Superior temporal gyrus (tissue), 1 donor: ENCODE data around the gene CHRNA10.
"Not testable (repeated sequence)": the region's sequence is repeated elsewhere in the genome, so short reads cannot be mapped to it uniquely, and the experiment has no call there.

Experiments used
- DNase-seq: peaks from one replicate; pipeline ENCODE4 v3.0.0-alpha.2; 2016; ENCODE audit errors: extremely low spot score

CHRNA10 gene

GRCh38 chr11:3665336-3666022, 5.7 kb downstream of the CHRNA10 start:
- no peak for DNase-seq

GRCh38 chr11:3664032-3664630, 7.1 kb downstream of the CHRNA10 start:
- DNase-seq, result no peak

- DNase-seq, result no peak
These were observed 8.3 kb downstream of the CHRNA10 start for GRCh38 chr11:3662856-3663255.

GRCh38 chr11:3660960-3661359, 10.2 kb downstream of the CHRNA10 start:
- no peak for DNase-seq

DNA sequence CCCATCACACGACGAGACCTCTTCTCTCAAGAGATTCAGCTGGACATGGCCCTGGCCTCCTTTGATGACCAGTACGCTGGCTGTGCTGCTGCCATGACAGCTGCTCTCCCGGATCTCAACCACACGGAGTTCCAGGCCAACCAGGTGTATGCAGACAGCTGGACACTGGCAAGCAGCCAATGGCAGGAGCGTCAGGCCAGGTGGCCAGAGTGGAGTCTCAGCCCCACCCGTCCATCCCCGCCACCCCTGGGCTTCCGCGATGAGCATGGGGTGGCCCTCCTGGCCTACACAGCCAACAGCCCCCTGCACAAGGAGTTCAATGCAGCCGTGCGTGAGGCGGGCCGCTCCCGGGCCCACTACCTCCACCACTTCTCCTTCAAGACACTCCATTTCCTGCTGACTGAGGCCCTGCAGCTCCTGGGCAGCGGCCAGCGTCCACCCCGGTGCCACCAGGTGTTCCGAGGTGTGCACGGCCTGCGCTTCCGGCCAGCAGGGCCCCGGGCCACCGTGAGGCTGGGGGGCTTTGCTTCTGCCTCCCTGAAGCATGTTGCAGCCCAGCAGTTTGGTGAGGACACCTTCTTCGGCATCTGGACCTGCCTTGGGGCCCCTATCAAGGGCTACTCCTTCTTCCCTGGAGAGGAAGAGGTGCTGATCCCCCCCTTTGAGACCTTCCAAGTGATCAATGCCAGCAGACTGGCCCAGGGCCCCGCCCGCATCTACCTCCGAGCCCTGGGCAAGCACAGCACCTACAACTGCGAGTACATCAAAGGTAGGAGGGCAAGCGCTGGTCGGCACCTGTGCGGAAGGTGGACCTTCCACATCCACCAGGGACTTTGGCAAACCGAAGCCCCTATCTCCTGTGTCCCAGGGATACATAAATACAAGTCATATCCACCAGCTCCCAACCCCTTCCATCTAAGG, 11.3 kb downstream of the CHRNA10 start:
- no peak for DNase-seq

- DNase-seq, result no peak
These were observed 12.9 kb downstream of the CHRNA10 start for GRCh38 chr11:3658252-3658651.

DNA sequence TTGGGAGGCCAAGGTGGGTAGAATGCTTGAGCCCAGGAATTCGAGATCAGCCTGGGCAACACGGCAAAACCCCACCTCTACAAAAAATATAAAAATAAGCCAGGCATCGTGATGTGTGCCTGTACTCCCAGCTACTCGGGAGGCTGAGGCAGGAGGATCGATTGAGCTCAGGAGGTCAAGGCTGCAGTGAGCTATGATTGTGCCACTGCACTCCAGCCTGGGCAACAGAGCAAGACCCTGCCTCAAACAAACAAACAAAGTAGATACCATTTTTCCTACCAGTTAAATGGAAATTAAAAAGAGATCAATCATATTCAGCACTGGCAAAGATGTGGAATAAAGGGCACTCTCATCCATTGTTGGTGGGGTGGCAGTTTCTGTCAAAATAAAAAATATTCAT, 13.9 kb downstream of the CHRNA10 start:
- DNase-seq, result not testable (repeated sequence)

DNA sequence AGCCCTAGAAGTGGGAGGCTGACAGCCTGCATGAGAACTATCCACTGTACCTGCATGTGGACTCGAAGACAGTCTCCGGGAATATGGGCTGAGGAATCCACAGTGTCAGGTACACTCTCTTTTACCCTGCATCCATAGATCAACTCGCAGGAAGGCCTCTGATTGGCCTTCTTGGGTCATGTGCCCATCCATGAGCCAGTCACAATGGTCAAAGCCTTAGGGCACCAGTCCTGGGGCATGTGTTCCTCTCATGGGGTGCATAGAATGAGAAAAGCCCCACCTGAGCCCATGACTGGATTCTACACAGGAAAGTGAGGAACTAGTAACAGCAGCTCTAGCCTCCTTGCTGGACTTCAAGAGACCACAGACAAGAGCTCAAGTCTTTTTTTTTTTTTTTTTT, 15.6 kb downstream of the CHRNA10 start:
- DNase-seq, result no peak

- DNase-seq, result not testable (repeated sequence)
These were observed 18.7 kb downstream of the CHRNA10 start for GRCh38 chr11:3652514-3652913.

DNA sequence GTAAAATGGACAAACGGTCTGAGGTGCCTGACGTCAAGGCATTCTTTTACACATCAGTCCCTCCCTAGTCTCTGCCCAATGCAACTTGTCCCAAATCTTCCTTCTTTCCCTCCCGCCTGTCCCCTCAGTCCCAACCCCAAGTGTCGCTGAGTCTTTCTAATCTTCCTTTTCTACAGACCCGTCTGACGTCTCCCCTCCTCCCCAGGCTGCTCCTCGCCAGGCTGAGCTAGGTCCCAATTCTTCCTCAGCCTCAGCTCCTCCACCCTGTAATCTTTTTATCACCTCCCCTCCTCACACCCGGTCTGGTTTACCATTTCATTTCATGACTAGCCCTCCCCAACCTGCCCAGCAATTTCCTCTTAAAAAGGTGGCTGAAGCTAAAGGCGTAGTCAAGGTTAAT, 21.8 kb downstream of the CHRNA10 start:
- not testable (repeated sequence) for DNase-seq

GRCh38 chr11:3648843-3649242, 22.3 kb downstream of the CHRNA10 start:
- DNase-seq, result not testable (repeated sequence)

DNA sequence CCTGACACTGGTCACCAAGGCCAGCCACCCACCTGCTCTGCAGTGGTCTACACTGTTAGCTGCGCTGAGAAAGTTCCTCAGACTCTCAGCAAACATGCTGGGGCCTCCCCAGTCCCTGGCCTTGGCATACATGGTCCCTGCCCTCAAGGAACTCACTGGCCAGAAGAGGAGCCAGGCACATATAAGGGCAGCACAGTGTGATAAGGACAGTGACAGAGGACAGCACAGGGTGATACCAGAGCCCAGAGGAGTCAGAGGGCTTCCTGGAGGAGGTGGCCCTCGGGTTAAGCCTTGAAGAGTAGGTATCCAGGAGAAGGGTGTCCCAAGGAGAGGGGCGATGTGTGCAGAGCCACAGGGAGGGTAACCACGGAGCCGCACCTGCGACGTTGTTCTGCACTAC, 25.6 kb downstream of the CHRNA10 start:
- DNase-seq, result no peak

DNA sequence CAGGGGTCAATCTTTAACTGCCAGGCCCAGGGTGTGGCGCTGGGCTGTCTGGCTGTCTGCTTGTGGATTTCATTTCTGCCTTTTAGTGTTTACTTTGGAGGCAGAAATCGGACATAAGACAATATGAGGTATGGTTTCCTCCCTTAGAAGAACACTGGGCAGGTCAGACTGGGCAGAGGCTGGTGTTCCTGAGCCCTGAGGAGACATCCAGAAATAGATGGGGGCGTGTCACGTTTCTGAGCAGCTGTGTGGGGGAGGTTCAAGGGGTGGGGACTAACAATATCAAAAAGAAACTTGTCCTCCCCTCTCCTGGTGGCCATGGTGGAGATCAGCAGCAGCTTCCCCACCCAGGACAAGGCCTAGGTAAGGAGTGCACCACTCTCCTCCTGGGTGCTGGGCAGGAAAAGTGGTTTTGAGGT, 26.4 kb downstream of the CHRNA10 start, which contains the start of gene ART1:
TSS of gene ART1 (plus strand) at position 312 of the 419 bp plus-strand sequence. CDS start 14,086 bp downstream, outside the sequence.
- no peak for DNase-seq

DNA sequence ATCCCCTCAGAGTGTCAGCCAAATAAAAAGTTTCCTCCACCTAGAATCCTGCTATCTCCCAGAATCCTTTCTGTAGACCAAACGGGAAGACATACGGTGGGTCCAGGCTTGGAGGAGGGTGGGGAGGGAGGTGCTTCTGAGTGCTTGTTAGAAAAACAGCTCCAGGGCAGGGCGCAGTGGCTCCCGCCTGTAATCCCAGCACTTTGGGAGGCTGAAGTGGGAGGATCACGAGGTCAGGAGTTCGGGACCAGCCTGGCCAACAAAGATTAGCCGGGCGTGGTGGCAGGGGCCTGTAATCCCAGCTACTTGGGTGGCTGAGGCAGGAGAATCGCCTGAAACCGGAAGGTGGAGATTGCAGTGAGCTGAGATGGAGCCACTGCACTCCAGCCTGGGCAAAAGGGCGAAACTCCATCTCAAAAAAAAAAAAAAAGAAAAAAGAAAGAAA, 28.1 kb downstream of the CHRNA10 start:
- not testable (repeated sequence) for DNase-seq

DNA sequence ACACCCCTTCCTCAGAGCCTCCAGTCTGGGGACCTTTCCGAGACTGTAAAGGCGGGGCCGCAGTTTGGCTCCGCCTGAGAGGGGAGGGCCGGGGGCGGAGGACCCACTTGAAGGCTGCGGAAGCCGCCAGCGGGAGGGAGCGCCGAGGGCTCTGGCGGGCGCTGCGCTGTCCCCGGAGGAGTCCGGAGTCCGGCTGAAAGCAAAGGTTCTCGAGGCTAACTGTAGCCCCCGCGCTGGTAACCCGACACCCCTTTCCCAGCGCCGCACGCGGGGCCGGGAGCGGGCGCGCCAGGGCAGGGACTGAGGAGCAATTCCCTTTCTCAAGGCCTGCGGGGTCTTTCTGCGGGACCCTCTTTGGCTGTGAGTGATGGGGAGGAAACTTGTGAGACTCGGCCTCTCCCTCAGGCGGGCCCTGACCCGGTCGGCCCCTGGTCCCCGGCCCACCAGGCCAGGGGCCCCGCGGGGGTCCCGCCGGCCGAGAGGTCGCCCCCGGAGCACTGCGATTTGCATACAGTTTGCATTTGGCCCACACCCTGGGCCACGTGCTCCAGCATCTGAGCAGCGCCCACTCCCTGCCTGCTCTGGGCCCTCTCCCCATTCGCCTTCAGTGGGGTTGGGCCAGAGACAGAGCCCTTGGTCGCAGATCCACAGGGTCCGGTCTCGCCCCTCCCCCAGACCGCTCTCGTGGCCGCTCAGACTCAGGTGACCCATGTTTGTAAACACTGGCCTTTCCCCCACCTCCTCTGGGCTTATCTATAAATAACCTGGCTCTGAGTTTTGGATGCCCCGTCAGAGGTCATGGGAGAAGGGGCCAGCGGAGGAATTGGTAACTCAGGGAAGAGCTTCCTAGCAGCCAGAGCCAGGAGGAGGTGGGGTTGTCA, 28.9 kb downstream of the CHRNA10 start:
- no peak for DNase-seq

- no peak for DNase-seq
These were observed 29.5 kb downstream of the CHRNA10 start, which contains the start of gene ART5 for GRCh38 chr11:3641701-3642070. TSS of gene ART5 (minus strand) at chr11:3641992. CDS start at chr11:3641862, 130 bp downstream.

GRCh38 chr11:3641191-3641590, 30.0 kb downstream of the CHRNA10 start:
- no peak for DNase-seq

DNA sequence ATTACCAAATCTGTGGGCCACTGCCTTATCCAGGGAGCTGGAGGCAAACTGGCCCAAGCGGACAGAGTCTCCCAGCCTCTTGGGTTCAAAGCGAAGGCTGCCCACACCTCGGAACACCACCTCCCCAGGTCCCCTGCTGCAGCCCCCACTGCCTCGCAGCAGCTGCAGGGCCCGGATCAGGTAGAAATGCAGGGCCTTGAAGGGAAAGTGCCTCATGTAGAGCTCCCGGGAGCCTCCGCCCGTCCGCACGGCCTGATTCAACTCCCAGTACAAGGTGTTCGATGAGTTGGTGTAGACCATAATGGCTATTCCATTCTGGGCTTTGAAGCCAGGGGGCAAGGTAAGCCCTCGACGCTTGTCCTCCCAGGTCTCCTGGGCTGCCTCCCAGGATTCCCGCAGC, 31.3 kb downstream of the CHRNA10 start:
- no peak for DNase-seq

- no peak for DNase-seq
These were observed 32.7 kb downstream of the CHRNA10 start for GRCh38 chr11:3638513-3638912.

DNA sequence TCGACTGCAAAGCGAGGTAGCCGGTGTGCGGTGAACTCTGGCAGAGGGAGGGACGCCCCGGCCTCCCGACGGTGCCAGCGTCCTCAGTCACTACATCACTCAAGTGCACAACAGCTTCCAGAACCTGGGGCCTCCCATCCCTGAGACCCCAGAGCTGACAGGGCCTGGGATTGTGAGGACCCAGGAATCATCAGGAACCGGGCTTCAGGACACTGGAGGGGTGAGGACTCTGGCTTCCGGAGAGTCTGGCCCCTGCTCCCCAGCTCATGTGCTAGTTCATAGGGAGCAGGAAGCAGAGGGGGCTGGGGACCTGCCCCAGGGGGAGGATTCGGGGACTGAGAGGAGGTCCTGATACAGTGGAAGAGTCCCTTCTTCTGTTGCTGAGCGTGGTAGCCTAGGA, 34.0 kb downstream of the CHRNA10 start:
- DNase-seq, result no peak
